ENCODE measurements around the gene KRT83.

Gene KRT83

DNA sequence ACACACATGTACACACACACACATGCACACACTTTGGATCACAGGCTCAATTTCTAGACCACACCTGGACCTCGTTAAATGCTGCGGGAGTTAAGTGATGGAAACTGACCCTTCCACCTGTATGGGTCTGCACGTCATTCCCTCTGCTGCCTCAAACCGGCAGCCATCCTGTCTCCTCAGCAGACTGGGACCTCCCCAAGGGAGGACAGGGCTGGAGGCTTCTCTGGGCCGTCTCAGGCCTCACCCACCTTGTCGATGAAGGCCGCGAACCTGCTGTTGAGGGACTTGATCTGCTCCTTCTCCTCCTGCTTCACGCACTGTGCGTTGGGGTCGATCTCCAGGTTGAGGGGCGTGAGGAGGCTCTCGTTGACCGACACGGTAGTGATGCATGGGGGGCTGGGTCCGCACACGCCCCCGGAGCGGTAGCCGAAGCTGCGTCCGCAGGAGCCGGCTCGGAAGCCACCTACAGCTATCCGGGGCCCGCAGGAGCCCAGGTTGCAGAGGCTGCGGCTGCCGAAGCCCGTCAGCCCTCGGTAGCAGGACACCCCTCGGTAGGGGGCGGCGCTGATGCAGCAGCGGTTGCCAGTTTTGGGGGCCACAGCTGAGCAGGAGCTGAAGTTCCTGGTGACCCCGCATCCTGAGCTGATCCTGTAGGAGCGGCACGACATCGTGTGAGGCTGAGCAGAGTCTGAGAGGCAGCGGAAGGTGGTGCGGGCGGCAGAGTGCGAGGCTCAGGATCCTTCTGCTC is 45.7 kb upstream of the KRT83 start, which contains the start of gene KRT85:
Gene KRT85 (minus strand): TSS at position 744 of the 748 bp plus-strand sequence. CDS start 76 bp downstream, at position 668.
- DNase-seq, result peak in 1 of 2 donors; percentile 53
- intact Hi-C loops (cut with DNase I; ENCODE audit: low total_unique reads), result no loop called here
- H3K4me1 ChIP-seq, result peaks cover 0 to 14% (median 11%) of the 10 kb centered on the region in 4 donors
- no peak within 1 kb of the TSS for H3K4me3 ChIP-seq
- no peaks in the 10 kb centered on the region for H3K27me3 ChIP-seq
- no peak within 1 kb of the TSS for H3K27ac ChIP-seq
- TF ChIP-seq, protein P1, sequence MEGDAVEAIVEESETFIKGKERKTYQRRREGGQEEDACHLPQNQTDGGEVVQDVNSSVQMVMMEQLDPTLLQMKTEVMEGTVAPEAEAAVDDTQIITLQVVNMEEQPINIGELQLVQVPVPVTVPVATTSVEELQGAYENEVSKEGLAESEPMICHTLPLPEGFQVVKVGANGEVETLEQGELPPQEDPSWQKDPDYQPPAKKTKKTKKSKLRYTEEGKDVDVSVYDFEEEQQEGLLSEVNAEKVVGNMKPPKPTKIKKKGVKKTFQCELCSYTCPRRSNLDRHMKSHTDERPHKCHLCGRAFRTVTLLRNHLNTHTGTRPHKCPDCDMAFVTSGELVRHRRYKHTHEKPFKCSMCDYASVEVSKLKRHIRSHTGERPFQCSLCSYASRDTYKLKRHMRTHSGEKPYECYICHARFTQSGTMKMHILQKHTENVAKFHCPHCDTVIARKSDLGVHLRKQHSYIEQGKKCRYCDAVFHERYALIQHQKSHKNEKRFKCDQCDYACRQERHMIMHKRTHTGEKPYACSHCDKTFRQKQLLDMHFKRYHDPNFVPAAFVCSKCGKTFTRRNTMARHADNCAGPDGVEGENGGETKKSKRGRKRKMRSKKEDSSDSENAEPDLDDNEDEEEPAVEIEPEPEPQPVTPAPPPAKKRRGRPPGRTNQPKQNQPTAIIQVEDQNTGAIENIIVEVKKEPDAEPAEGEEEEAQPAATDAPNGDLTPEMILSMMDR (IDR thresholded peaks at IDR 0.05), result no peak
- H3K36me3 ChIP-seq, result no peaks in the 10 kb centered on the region
- H3K9me3 ChIP-seq, result no peaks in the 10 kb centered on the region

- Histone ChIP-seq H3K4me1 (no peaks in the 10 kb centered on the region), H3K27me3 (peaks cover 0 to 11% of the 10 kb centered on the region in 2 donors), H3K9me3 (no peaks in the 10 kb centered on the region), H3K27ac (no peak overlapping the region), H3K36me3 (no peaks in the 10 kb centered on the region), H3K4me3 (no peak overlapping the region)
- DNase-seq, result no peak
- intact Hi-C loops (cut with DNase I; ENCODE audit: low total_unique reads), result no loop called here
- TF ChIP-seq, protein P1 (IDR thresholded peaks at IDR 0.05), result no peak
Measured at GRCh38 chr12:52364901-52365489, 43.8 kb upstream of the KRT83 start.

- intact Hi-C loops (cut with DNase I; ENCODE audit: low total_unique reads), result no loop called here
- Histone ChIP-seq H3K9me3 (no peaks in the 10 kb centered on the region), H3K36me3 (no peaks in the 10 kb centered on the region), H3K27me3 (peaks cover 0 to 16% of the 10 kb centered on the region in 2 donors), H3K27ac (no peak overlapping the region), H3K4me3 (no peak overlapping the region), H3K4me1 (no peaks in the 10 kb centered on the region)
- no peak for DNase-seq
- TF ChIP-seq, protein P1 (IDR thresholded peaks at IDR 0.05), result no peak
Measured at GRCh38 chr12:52364061-52364460, 42.9 kb upstream of the KRT83 start.

DNA sequence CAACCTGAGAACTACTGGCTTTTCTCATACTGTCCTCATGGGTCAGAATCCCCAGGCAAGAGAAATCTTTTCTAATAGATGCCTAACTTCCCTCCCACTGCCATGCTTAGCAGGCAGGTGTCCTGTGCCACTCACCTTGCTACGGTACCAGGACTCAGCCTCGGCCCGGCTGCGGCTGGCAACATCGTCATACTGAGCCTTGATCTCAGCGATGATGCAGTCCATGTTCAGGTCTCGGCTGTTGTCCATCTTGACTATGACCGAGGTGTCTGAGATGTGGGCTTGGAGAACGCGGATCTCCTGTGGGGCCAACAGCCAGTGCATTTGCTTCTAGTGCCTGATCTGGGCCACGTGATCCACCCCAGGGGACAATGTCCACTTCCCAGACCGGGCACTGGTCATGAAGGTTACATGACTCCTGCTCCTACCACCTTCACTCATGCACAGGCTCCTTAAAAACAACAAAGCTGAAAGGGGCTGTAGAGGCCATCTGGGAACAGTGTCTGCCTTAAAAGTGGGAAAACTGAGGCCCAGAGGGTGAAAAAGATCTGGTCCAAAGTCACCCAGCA is 42.0 kb upstream of the KRT83 start:
- Histone ChIP-seq H3K4me3 (no peak overlapping the region), H3K9me3 (no peaks in the 10 kb centered on the region), H3K27me3 (peaks cover 0 to 19% of the 10 kb centered on the region in 2 donors), H3K36me3 (no peaks in the 10 kb centered on the region), H3K4me1 (no peaks in the 10 kb centered on the region), H3K27ac (no peak overlapping the region)
- intact Hi-C loops (cut with DNase I; ENCODE audit: low total_unique reads), result no loop called here
- DNase-seq, result no peak
- TF ChIP-seq, protein P1 (IDR thresholded peaks at IDR 0.05), result no peak

GRCh38 chr12:52362118-52362726 is 41.0 kb upstream of the KRT83 start:
- no peak overlapping the region for H3K27ac ChIP-seq
- TF ChIP-seq, protein P1 (IDR thresholded peaks at IDR 0.05), result no peak
- H3K27me3 ChIP-seq, result peaks cover 0 to 22% of the 10 kb centered on the region in 2 donors
- no peaks in the 10 kb centered on the region for H3K9me3 ChIP-seq
- no peaks in the 10 kb centered on the region for H3K36me3 ChIP-seq
- no peak overlapping the region for H3K4me3 ChIP-seq
- intact Hi-C loops (cut with DNase I; ENCODE audit: low total_unique reads), result no loop called here
- H3K4me1 ChIP-seq, result no peaks in the 10 kb centered on the region
- peak in 1 of 2 donors; percentile 56 for DNase-seq

Data from tibial artery (tissue), 4 donors.